Breast epithelium (tissue), 4 donors: Measurements from ENCODE around the gene KCNJ6. TPM values are rescaled to one million over a fixed set of nuclear protein-coding genes. Genes with fewer than 3 reads are reported as not detected.
"Not testable (repeated sequence)": the region's sequence is repeated elsewhere in the genome, so short reads cannot be mapped to it uniquely, and the experiment has no call there.

Experiments
- DNase-seq, 2 donors: peaks; one replicate each; pipeline ENCODE4 v3.0.0-alpha.2; 2019; ENCODE audit warnings: low spot score in 2 of 2
- H3K27ac ChIP-seq, 2 donors: fragments of 200-600 bp; sonication (generic) in 1 of 2; one replicate each; pipeline ENCODE4 v1.5.1; 2016 to 2019; ENCODE audit warnings: mild to moderate bottlenecking in 1 of 2
- H3K27me3 ChIP-seq, 2 donors: fragments of 200-600 bp; sonication (generic) in 1 of 2; one replicate each; pipeline versions ENCODE4 v1.5.1 to v1.6.0; 2017 to 2019; ENCODE audit warnings: control low read depth in 1 of 2, mild to moderate bottlenecking in 1 of 2
- H3K36me3 ChIP-seq: fragments of 200-600 bp; one replicate; pipeline ENCODE4 v1.5.1; 2019
- H3K4me1 ChIP-seq, 2 donors: fragments of 200-600 bp; sonication (generic); one replicate each; pipeline ENCODE4 v1.5.1; 2016 to 2019; ENCODE audit warnings: control low read depth in 1 of 2
- H3K4me3 ChIP-seq, 3 donors: fragments of 200-600 bp; sonication (generic); 1 replicate in 2 of 3; 2 replicates in 1 of 3; pipeline ENCODE4 v1.5.1; 2016 to 2019; ENCODE audit warnings: mild to moderate bottlenecking in 3 of 3, moderate library complexity in 2 of 3
- H3K9me3 ChIP-seq, 2 donors: fragments of 200-600 bp; sonication (generic) in 1 of 2; one replicate each; pipeline ENCODE4 v1.5.1; 2016 to 2019; ENCODE audit warnings: control low read depth in 1 of 2
- CTCF ChIP-seq, 3 donors: fragments of 450-650 bp; IDR thresholded peaks; one replicate each; pipeline ENCODE4 v1.5.1; 2016 to 2017; ENCODE audit warnings: antibody characterized with exemption in 3 of 3, mild to moderate bottlenecking in 3 of 3, moderate library complexity in 3 of 3
- POLR2A ChIP-seq: fragments of 450-650 bp; IDR thresholded peaks from one replicate; pipeline ENCODE4 v1.6.1; 2016; ENCODE audit warnings: antibody characterized with exemption, mild to moderate bottlenecking, moderate library complexity
- POLR2AphosphoS5 ChIP-seq, 3 donors: sonication (generic); formaldehyde crosslinking; IDR thresholded peaks; one replicate each; pipeline ENCODE4 v1.6.1; 2017; ENCODE audit warnings: antibody characterized with exemption in 3 of 3
- intact Hi-C: fragments of 100-400 bp; cut with DNase I; formaldehyde crosslinking; loops from one replicate; pipeline ENCODE4 v1.15.1; 2023; ENCODE audit warnings: low total_unique reads
- total RNA-seq, 3 donors: library from RNA; depleted of rRNA; stranded (reverse); fragments of >200 nt; gene quantifications; one replicate each; pipeline ENCODE4 v1.1.0, GENCODE V29; 2016

Gene KCNJ6
- total RNA-seq, 3 donors from 2014 or later, result not detected

- Histone ChIP-seq H3K36me3 (no peaks in the 10 kb centered on the region), H3K27ac (no peak overlapping the region), H3K4me1 (no peaks in the 10 kb centered on the region), H3K9me3 (peaks cover 0 to 4% of the 10 kb centered on the region in 2 donors), H3K4me3 (no peak overlapping the region), H3K27me3 (peaks cover 0 to 4% of the 10 kb centered on the region in 2 donors)
- DNase-seq, result no peak
- TF ChIP-seq POLR2AphosphoS5 (IDR thresholded peaks at IDR 0.05), result no peak
- no peak for TF ChIP-seq CTCF (IDR thresholded peaks at IDR 0.05)
- TF ChIP-seq POLR2A, result no peak
- intact Hi-C loops, result no loop called here
Measured at GRCh38 chr21:37655611-37656300, 260.5 kb downstream of the KCNJ6 start.

- Histone ChIP-seq H3K36me3 (no peaks in the 10 kb centered on the region), H3K27ac (no peak overlapping the region), H3K27me3 (peaks cover 0 to 4% of the 10 kb centered on the region in 2 donors), H3K4me1 (no peaks in the 10 kb centered on the region), H3K9me3 (no peaks in the 10 kb centered on the region), H3K4me3 (no peak overlapping the region)
- no peak for TF ChIP-seq POLR2A
- TF ChIP-seq CTCF (IDR thresholded peaks at IDR 0.05), result no peak
- no peak for TF ChIP-seq POLR2AphosphoS5 (IDR thresholded peaks at IDR 0.05)
- intact Hi-C loops, result no loop called here
- DNase-seq, result no peak
Measured at GRCh38 chr21:37654596-37654995, 261.7 kb downstream of the KCNJ6 start.

GRCh38 chr21:37653201-37653600, 263.1 kb downstream of the KCNJ6 start:
- H3K27me3 ChIP-seq, result peaks cover 0 to 4% of the 10 kb centered on the region in 2 donors
- H3K9me3 ChIP-seq, result no peaks in the 10 kb centered on the region
- intact Hi-C loops, result no loop called here
- H3K4me3 ChIP-seq, result no peak overlapping the region
- no peak overlapping the region for H3K27ac ChIP-seq
- no peak for TF ChIP-seq POLR2A
- no peak for TF ChIP-seq CTCF (IDR thresholded peaks at IDR 0.05)
- no peak for TF ChIP-seq POLR2AphosphoS5 (IDR thresholded peaks at IDR 0.05)
- no peaks in the 10 kb centered on the region for H3K4me1 ChIP-seq
- H3K36me3 ChIP-seq, result no peaks in the 10 kb centered on the region
- no peak for DNase-seq

GRCh38 chr21:37647781-37648180, 268.5 kb downstream of the KCNJ6 start:
- intact Hi-C loops, result no loop called here
- Histone ChIP-seq H3K4me1 (no peaks in the 10 kb centered on the region), H3K27me3 (peaks cover 0 to 4% of the 10 kb centered on the region in 2 donors), H3K9me3 (no peaks in the 10 kb centered on the region), H3K4me3 (no peak overlapping the region), H3K27ac (no peak overlapping the region), H3K36me3 (no peaks in the 10 kb centered on the region)
- TF ChIP-seq POLR2A (no peak), POLR2AphosphoS5 (IDR thresholded peaks at IDR 0.05) (no peak), CTCF (IDR thresholded peaks at IDR 0.05) (no peak)
- DNase-seq, result no peak

- H3K27me3 ChIP-seq, H3K4me3 ChIP-seq, H3K4me1 ChIP-seq, H3K9me3 ChIP-seq, intact Hi-C loops, DNase-seq, H3K36me3 ChIP-seq, H3K27ac ChIP-seq: not testable (repeated sequence)
Measured at GRCh38 chr21:37646761-37647160, 269.5 kb downstream of the KCNJ6 start.
